GM18909 (cell line): Measurements from ENCODE around the gene ALDH1B1.
"Not testable (repeated sequence)": the region's sequence is repeated elsewhere in the genome, so short reads cannot be mapped to it uniquely, and the experiment has no call there.

ENCODE experiments used
- ATAC-seq: cut with Tn5 transposase; IDR thresholded peaks from one replicate; pipeline ENCODE4 v1.9.1; 2021; ENCODE audit warnings: mild to moderate bottlenecking; ENCODE audit not compliant: unreplicated experiment, poor library complexity

The ALDH1B1 gene

GRCh38 chr9:38360839-38361472 is 31.5 kb upstream of the ALDH1B1 start:
- ATAC-seq = no peak

GRCh38 chr9:38361473-38361850 is 31.0 kb upstream of the ALDH1B1 start:
- ATAC-seq = no peak

GRCh38 chr9:38362852-38363588 is 29.5 kb upstream of the ALDH1B1 start:
- ATAC-seq = peak; percentile 61

GRCh38 chr9:38363589-38363925 is 28.9 kb upstream of the ALDH1B1 start:
- ATAC-seq = no peak

GRCh38 chr9:38367898-38368297 is 24.6 kb upstream of the ALDH1B1 start:
- no peak for ATAC-seq

GRCh38 chr9:38368731-38369130 is 23.8 kb upstream of the ALDH1B1 start:
- ATAC-seq = no peak

DNA sequence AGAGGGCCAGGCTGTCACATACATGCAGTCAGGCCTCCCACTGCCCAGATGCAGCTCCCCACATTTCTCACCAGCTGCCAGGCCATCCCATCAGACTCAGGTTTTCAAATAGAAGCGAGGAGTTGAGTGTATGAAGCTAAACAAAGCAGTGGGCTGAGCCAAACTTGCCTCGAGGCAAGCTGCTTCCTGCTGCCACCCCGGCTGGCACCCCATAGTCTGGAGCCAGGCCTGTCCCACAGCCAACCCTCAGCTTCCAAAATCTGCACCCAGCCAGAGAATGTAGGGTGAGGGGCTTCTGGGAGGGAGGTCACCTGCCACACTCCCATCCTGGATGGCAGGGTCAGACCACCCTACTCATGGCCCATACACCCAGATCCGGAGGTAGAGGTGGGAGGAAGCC is 22.3 kb upstream of the ALDH1B1 start:
- no peak for ATAC-seq

GRCh38 chr9:38371495-38371894 is 21.0 kb upstream of the ALDH1B1 start:
- peak; percentile 65 for ATAC-seq

GRCh38 chr9:38372762-38373619 is 19.5 kb upstream of the ALDH1B1 start:
- no peak for ATAC-seq

- no peak for ATAC-seq
Measured at GRCh38 chr9:38373679-38374078, 18.8 kb upstream of the ALDH1B1 start.

- no peak for ATAC-seq
Measured at GRCh38 chr9:38374847-38375571, 17.5 kb upstream of the ALDH1B1 start.

GRCh38 chr9:38375572-38375963 is 16.9 kb upstream of the ALDH1B1 start:
- ATAC-seq = no peak

DNA sequence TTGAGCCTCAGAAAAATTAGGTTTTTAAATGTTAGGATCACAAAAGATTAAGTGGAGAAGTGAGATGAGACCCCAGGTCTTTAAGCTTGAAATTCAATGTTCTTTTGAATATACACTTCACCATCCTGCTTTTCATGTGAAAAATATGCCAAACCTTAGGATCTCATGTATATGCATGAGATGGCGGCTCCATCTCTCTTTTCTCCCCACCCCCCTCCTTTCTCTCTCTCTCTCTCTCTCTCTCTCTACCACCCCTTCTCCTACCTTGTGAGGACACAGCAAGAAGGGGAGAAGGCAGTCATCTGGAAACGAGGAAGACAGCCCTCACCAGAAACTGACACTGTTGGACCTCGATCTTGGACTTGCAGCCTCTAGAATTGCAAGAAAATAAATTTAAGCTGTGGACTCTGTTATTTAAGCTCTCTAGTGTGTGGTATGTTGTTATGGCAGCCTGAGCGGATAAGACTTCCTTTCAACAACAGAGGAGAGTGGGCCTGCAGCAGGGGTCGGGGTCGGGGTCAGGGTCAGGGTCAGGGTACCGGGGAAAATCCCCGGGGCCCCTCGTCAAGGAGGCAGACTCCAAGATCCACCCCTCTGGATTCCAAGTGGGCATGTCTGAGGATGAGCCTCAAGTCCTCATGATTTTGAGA is 16.4 kb upstream of the ALDH1B1 start:
- no peak for ATAC-seq

DNA sequence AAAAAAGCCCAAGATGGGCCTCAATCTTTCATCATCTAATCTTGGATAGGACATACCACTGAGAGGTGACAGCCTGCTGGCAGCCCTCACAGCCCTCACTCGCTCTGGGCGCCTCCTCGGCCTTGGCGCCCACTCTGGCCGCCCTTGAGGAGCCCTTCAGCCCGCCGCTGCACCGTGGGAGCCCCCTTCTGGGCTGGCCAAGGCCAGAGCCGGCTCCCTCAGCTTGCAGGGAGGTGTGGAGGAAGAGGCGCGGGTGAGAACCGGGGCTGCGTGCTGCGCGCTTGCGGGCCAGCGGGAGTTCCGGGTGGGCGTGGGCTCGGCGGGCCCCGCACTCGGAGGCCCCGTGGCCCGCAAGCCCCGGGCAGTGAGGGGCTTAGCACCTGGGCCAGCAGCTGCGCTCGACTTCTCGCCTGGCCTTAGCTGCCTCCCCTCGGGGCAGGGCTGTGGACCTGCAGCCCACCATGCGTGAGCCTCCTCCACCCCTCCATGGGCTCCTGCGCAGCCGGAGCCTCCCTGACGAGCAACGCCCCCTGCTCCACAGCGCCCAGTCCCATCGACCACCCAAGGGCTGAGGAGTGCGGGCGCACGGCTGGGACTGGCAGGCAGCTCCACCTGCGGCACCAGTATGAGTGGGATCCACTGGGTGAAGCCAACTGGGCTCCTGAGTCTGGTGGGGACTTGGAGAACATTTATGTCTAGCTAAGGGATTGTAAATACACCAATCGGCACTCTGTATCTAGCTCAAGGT is 15.0 kb upstream of the ALDH1B1 start:
- not testable (repeated sequence) for ATAC-seq

DNA sequence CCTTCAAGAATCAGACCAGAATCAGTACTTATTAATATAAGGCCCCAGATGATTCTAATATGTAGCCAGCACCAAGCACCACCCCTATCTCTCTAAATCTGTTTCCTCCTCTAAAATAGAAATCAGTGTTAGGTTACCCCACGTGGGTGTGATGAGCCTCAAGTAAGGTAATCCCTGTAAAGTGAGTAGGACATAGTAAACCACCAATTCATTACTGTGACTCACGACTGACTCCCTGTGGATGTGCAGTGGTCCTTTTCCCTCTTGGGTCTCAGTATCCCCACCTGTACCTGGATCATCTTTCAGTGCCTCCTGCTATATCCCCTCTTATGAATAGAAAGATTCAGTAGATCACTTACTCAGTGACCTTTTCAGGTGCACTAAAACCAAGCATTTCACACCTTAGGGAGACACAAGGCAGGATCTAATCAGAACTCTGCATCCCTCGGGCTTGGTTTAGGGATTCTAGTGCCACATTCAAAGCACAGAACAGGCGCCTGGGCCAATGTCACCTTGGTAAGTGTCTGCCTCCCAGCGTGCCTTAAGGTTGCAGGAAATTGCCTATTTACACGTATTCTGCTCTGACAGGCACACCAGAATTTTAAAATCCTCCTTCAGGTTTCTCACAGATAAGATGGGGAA is 12.2 kb upstream of the ALDH1B1 start:
- ATAC-seq = no peak

DNA sequence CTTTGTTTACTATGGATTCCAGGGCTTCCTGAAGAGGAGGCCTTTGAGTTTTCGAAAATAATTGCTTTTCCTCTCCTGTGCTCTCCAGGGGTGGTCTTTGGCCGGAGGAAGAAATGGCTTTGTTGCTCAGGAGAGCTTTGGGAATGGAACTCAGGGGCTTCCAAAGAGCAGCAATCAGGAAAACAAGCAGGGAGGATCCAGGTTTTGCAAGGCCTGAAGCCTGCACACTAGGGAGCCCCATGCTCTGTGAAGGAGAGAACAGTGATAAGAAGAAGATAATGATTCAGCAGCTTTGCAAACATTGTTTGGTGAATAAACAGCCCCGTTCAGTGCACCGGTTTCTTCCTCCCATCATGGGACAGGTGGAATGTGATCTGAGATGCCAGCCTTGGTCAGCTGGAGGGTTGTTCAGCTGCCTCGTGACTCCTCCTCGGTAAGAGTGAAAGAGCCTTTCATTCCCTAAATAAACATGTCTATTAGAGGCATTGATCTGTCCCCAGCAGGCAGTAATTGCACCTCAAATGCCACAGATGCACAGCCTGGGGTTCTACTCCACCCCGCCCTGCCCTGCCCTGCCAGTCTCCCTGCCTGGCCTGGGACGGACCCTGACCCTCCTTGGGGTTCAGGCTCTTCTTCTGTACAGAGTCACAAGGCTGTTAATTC is 11.5 kb upstream of the ALDH1B1 start:
- ATAC-seq = no peak

DNA sequence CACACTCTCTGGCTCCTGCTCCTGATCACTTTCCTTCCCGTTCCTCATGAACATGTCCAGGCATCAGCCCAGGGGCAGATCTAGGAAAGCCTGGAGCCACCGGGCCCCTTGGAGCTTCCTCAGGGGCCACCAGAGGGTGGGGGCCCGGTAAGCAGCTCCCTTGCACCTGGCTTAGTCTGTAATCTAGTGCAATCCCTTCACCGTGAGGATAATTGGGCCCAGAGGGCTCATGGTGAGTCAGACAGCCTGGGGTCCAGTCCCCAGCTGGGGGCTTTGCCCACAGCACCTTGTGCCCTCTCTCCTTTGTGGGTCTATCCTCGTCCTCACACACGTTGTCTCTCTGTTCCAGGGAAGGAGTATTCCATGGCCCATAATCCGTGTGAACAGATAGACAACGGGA is 10.4 kb upstream of the ALDH1B1 start:
- no peak for ATAC-seq

GRCh38 chr9:38384990-38385848 is 7.3 kb upstream of the ALDH1B1 start:
- ATAC-seq = no peak
